GM18867 (cell line): Measurements from ENCODE around the gene CD58.
"Not testable (repeated sequence)": the region's sequence is repeated elsewhere in the genome, so short reads cannot be mapped to it uniquely, and the experiment has no call there.

Source experiments
- ATAC-seq: cut with Tn5 transposase; IDR thresholded peaks from one replicate; pipeline ENCODE4 v1.9.1; 2021; ENCODE audit warnings: mild to moderate bottlenecking, moderate library complexity; ENCODE audit not compliant: unreplicated experiment

Gene CD58

DNA sequence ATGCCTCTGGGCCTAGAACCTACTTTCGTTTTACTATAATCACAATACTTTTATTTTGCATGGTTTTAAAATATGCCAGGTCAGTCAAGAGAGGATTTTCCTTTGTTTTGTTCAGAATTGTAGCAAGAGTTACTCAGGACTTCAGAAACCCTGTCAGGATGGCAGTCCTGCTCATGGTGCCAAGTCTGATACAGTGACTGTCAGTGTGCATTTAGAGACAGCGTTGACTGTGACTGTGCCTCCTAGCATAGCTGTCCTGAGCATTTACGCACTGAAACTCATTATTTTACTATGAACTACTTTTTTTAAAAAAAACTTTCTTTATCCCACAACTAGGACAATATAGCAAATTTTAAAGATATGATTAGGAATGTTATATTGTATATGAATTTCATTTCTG is 23.2 kb upstream of the CD58 start:
- ATAC-seq: not testable (repeated sequence)

DNA sequence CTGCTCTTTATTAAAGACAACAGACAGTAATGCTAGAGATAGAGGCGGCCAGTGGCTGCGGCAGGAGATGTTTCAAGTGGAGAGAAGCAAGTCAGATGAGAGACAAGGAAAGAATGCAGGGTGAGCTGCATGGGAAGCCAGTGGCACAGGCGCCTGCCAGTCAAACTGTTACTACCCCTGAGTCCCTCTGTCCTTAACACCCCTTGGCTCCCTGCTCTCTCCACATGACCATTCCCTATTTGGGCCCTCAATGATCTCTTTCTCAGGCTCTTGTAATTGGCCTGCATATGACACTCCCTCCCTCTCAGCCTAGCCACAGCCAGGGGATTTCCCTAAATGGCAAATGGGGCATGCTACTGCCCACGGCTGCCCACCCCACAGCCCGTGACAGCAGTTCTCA is 22.6 kb upstream of the CD58 start:
- ATAC-seq: not testable (repeated sequence)

- ATAC-seq: not testable (repeated sequence)
Observed at GRCh38 chr1:116591951-116592605, 21.3 kb upstream of the CD58 start.

DNA sequence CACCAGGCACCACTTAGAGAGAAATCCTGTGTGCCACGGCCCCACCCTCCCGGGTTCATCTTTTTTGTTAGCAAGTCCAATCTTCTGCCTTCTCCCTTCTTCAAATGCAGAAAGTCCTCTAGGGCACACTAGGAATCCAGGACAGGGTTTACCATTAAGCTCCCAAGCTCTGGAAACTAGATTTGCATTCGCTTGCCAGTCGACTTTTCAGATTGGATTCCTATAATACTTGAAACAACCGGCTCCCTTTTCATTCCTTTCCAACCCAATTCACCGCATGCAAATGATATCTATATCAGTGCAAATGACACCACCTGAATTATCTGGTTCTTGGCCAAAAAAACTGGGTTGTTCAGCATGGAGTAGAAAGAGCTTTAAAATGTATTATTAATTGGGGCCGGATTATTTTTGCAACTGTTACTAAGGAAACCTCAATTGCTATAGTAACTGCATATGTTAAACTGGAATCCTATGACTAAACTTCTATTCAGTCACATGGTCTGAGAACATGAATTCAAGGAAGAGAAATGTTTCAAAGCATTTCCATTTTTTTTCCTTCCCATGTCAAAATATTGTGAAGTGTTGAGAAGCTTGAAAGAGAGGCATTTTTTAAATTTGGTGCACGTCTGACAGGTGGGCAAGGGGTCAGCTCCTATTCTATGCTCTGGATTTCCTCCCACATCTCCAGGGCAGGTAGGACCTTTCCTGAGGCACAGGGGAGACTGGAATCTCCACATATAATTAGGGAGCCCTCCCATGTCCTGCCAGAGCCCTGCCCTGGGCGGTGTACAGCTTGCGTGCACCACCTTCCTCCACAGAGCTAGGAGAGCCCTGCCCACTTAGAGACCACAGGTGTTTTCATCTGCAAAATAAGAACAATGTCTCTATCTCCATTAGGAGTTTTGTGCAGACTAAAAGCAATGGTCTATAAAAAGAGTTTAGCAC is 20.5 kb upstream of the CD58 start:
- not testable (repeated sequence) for ATAC-seq

GRCh38 chr1:116590359-116591005 is 19.7 kb upstream of the CD58 start:
- ATAC-seq: not testable (repeated sequence)

- not testable (repeated sequence) for ATAC-seq
Observed at GRCh38 chr1:116589101-116589735, 18.4 kb upstream of the CD58 start.

DNA sequence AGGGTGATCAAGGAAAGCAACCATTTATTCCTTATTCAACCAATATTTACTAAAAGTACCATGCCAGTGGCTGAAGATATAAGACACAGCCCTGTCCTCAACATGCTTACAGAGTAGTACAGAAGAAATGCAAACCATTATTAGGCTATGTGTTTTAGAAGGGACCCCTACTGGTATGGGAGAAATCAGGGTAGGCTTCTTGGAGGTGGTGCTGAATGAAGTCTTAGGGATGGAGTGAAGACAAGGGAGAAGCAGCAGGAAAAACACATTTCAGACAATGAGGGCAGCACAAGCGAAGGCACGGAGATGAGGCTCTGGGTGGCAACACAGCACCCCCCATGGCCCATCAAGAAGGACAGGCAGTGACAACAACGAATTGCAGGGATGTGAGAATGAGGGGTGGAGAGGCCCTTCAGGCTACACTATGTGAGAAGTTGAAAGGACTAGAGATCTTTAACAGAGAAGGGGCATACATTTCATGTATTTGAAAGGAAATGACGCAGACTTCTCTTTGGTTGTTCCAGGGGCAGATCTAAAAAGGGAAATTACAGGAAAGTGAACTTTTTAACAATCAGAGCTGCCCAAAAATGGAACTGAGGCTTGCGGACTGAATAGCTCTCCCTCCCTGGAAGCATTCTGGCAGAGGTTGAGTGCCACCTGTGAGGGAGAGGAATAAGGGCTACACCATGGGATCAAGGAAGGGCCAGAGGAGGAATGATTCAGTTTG is 16.8 kb upstream of the CD58 start:
- no peak for ATAC-seq

GRCh38 chr1:116586741-116587143 is 15.9 kb upstream of the CD58 start:
- no peak for ATAC-seq

GRCh38 chr1:116585886-116586285 is 15.1 kb upstream of the CD58 start:
- ATAC-seq: peak; percentile 46

DNA sequence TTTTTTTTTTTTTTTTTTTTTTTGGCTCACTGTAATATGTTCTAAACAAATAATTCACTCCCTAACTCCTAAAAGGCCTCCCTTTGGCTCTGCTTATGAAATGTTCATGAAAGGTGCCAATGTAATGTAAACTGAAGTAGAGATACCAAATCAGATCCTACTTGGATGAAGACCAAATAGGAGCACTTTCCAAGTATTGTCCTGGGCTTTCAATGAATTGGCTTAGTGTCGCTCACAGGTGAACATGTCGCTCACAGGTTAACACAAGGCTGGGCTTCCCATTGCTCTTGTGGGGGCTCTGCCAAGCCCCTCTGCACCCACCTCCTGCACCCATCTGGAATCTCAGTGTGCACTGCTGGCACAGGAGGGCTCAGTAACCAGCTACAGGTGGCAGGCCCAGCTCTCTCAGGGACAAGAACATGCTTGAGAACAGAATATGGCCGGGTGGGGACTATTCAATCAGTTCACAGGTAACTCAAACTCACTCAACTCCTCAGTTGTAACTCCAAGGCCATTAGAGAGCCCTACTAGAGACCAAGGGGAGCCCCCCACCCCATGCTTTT is 10.6 kb upstream of the CD58 start:
- ATAC-seq: no peak

- no peak for ATAC-seq
Observed at GRCh38 chr1:116580446-116581322, 9.9 kb upstream of the CD58 start.

DNA sequence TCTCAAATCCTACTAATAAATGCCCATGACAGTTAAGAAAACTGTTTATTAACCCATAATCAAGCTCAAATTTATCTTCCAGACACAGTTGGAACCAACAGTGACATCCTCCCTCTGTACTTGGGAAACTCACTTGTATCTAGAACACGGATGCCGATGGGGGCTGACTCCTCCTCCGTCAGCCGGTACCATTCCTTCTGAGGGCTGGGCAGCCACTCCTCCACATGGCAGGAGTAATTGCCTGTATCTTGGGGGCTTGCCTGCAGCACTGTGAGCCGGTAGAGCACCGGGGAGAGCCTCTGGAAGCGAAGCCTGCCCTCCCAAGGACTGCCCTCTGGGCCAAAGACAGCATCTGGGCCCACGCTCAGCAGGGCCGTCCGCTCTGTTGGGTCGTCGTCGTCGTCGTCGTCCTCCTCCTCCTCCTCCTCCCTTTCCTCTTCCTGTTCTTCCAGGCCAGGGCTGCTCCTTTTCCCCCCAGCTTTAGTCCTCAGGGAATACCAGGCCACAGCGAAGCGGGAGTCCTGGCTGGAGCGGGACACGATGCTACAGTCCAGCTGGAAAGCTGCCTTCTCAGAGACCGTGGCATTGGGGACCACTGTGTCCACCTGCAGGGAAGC is 8.5 kb upstream of the CD58 start:
- no peak for ATAC-seq

- no peak for ATAC-seq
Observed at GRCh38 chr1:116578581-116578980, 7.8 kb upstream of the CD58 start.

DNA sequence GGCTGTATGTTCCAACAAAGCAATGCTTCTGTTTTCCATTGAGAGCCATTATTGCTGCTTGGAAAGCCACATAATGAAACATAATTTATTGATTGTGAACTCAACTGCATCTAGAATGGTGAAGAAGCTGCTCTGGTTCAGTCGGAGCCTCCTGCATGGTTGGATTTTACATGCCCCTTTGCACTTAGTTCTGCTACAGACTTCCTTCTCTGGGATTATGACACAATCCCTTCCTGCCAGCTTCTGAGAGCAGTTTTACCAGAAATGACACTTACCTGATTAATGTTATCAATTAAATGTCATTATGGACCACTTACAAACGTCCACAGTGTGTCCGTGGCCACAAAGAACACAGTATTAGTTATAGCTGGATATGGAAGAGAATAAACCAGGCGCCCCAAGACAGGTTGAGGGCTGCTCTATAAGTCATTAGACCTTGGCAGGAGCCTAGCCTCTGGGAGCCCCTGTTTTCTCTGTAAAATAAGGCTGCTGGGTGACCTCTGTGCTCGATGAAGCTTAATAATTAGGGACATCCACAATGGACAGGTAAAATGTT is 7.0 kb upstream of the CD58 start:
- no peak for ATAC-seq

GRCh38 chr1:116574581-116575291 is 3.9 kb upstream of the CD58 start:
- no peak for ATAC-seq

- ATAC-seq: no peak
Observed at GRCh38 chr1:116573431-116574095, 2.7 kb upstream of the CD58 start.

GRCh38 chr1:116572771-116573430 is 2.1 kb upstream of the CD58 start:
- no peak for ATAC-seq
